GM21381 (cell line): Measurements from ENCODE around the gene FIBIN.
"Not testable (repeated sequence)": the region's sequence is repeated elsewhere in the genome, so short reads cannot be mapped to it uniquely, and the experiment has no call there.

Experiments used
- ATAC-seq: cut with Tn5 transposase; IDR thresholded peaks from one replicate; pipeline ENCODE4 v1.9.1; 2021; ENCODE audit warnings: mild to moderate bottlenecking, moderate library complexity; ENCODE audit not compliant: unreplicated experiment

The FIBIN gene

GRCh38 chr11:26993965-26994457 is at the start of gene FIBIN:
FIBIN (plus strand) TSS chr11:26994112; CDS start chr11:26994527, 415 bp downstream.
- no peak for ATAC-seq

GRCh38 chr11:26944866-26945664 is 48.8 kb upstream of the FIBIN start:
- no peak for ATAC-seq

- no peak for ATAC-seq
These were observed 47.6 kb upstream of the FIBIN start for GRCh38 chr11:26946257-26946716.

- ATAC-seq = no peak
These were observed 46.5 kb upstream of the FIBIN start for GRCh38 chr11:26947379-26947844.

- ATAC-seq = no peak
These were observed 45.8 kb upstream of the FIBIN start for GRCh38 chr11:26947904-26948639.

- no peak for ATAC-seq
These were observed 45.0 kb upstream of the FIBIN start for GRCh38 chr11:26948881-26949280.

- ATAC-seq = no peak
These were observed 44.1 kb upstream of the FIBIN start for GRCh38 chr11:26949846-26950245.

- no peak for ATAC-seq
These were observed 43.6 kb upstream of the FIBIN start for GRCh38 chr11:26950260-26950719.

GRCh38 chr11:26951809-26952515 is 42.0 kb upstream of the FIBIN start:
- no peak for ATAC-seq

GRCh38 chr11:26953770-26954392 is 40.0 kb upstream of the FIBIN start:
- ATAC-seq = no peak

GRCh38 chr11:26958005-26958701 is 35.8 kb upstream of the FIBIN start:
- no peak for ATAC-seq

- no peak for ATAC-seq
These were observed 35.2 kb upstream of the FIBIN start for GRCh38 chr11:26958702-26959049.

GRCh38 chr11:26960281-26960680 is 33.6 kb upstream of the FIBIN start:
- no peak for ATAC-seq

GRCh38 chr11:26963764-26964163 is 30.1 kb upstream of the FIBIN start:
- no peak for ATAC-seq

- no peak for ATAC-seq
These were observed 29.6 kb upstream of the FIBIN start for GRCh38 chr11:26964339-26964738.

GRCh38 chr11:26964847-26965485 is 28.9 kb upstream of the FIBIN start:
- not testable (repeated sequence) for ATAC-seq

GRCh38 chr11:26971961-26972360 is 22.0 kb upstream of the FIBIN start:
- no peak for ATAC-seq

GRCh38 chr11:26974069-26974783 is 19.7 kb upstream of the FIBIN start:
- ATAC-seq = no peak

- ATAC-seq = no peak
These were observed 18.9 kb upstream of the FIBIN start for GRCh38 chr11:26974996-26975395.
